ENCODE measurements around the gene RASL10A. TPM values are rescaled to one million over a fixed set of nuclear protein-coding genes. Genes with fewer than 3 reads are reported as not detected.

The RASL10A gene
- total and polyA plus RNA-seq, 2 experiments from 2014 or later, result 1.6 to 3.0 TPM

- TF ChIP-seq ETS1 (IDR thresholded peaks at IDR 0.05), result no peak
These were observed 3.0 kb downstream of the RASL10A start (continued) for GRCh38 chr22:29312218-29313125.

GRCh38 chr22:29311464-29312217 is 3.9 kb downstream of the RASL10A start:
- H3K27me3 Mint-ChIP-seq (ENCODE audit: insufficient read depth, low read depth, poor library complexity), result peaks cover 35% of the 10 kb centered on the region
- no peak overlapping the region for H2AFZ ChIP-seq

More at GRCh38 chr22:29311464-29312217, 3.9 kb downstream of the RASL10A start:
- Histone ChIP-seq H3K4me2 (no peak overlapping the region), H3K27me3 (ENCODE audit: insufficient read depth) (peaks cover 41% of the 10 kb centered on the region), H3F3A (replicated peaks; ENCODE audit: low read depth) (peaks cover 24% of the 10 kb centered on the region), H3K36me3 (ENCODE audit: insufficient read depth) (no peaks in the 10 kb centered on the region), H3K9me2 (ENCODE audit: insufficient read depth) (no peaks in the 10 kb centered on the region), H3K27ac (ENCODE audit: low read depth) (no peak overlapping the region), H3K4me3 (no peak overlapping the region), H4K20me1 (replicated peaks; ENCODE audit: insufficient read depth) (peaks cover 9% of the 10 kb centered on the region), H3K4me1 (ENCODE audit: insufficient read depth) (peaks cover 5% of the 10 kb centered on the region; the same call in 1 of the 2 replicates), H3K79me2 (replicated peaks; ENCODE audit: insufficient read depth) (no peaks in the 10 kb centered on the region)
- H3K4me3 Mint-ChIP-seq, result no peak overlapping the region
- peaks cover 7% of the 10 kb centered on the region; the same call in 1 of the 3 replicates for H3K36me3 Mint-ChIP-seq (ENCODE audit: low read depth)
- no peak overlapping the region for H3K27ac Mint-ChIP-seq
- peaks cover 17% of the 10 kb centered on the region for H3K9me3 Mint-ChIP-seq
- TF ChIP-seq ZNF462 (CRISPR knock-in tag; IDR thresholded peaks at IDR 0.05) (no peak), ZNF331 (CRISPR knock-in tag; IDR thresholded peaks at IDR 0.05; ENCODE audit: low read depth) (no peak), POLR2AphosphoS5 (IDR thresholded peaks at IDR 0.05; ENCODE audit: low read depth) (no peak)
- H3K4me1 Mint-ChIP-seq, result peaks cover 28% of the 10 kb centered on the region
- DNase-seq (ENCODE audit: low spot score) (no peak), ATAC-seq (no peak)

Measured in GM23338 (cell line).